Measurements from ENCODE around the gene SLC25A11.

DNA sequence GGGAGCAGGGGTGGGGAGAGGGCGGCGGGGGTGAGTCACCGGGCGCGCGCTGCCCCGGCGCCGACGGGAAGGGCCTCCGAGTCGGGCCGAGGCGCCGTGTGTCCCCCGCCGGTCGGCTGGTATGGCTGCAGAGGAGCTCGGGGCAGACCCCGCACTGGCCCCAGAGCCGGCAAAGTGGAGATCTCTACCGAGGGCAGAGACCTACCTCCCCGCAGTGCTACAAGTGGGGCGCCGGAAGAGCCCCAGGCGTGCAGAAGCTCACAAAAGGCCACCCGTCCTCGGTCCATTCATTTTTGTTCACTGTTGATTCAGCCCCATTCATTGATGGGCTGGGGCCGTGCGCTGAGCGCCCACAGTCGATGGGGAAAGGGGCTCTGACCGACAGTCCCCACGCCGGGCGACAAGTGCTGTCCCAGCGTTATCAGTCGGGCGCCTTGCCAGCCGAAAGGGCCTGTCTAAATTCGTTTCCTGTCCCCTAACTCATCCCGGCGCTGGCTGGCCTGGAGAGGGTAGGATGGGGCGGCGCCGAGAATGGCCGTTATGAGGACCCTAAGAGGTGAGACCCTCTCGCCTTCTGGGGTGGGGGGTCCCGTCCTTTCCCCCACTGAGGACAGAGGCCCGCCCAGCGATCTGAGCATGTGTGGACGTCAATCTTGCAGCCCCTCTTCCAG is 10.4 kb upstream of the SLC25A11 start:
- TF ChIP-seq, protein P1, sequence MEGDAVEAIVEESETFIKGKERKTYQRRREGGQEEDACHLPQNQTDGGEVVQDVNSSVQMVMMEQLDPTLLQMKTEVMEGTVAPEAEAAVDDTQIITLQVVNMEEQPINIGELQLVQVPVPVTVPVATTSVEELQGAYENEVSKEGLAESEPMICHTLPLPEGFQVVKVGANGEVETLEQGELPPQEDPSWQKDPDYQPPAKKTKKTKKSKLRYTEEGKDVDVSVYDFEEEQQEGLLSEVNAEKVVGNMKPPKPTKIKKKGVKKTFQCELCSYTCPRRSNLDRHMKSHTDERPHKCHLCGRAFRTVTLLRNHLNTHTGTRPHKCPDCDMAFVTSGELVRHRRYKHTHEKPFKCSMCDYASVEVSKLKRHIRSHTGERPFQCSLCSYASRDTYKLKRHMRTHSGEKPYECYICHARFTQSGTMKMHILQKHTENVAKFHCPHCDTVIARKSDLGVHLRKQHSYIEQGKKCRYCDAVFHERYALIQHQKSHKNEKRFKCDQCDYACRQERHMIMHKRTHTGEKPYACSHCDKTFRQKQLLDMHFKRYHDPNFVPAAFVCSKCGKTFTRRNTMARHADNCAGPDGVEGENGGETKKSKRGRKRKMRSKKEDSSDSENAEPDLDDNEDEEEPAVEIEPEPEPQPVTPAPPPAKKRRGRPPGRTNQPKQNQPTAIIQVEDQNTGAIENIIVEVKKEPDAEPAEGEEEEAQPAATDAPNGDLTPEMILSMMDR (IDR thresholded peaks at IDR 0.05; ENCODE audit: borderline replicate concordance, extremely low read depth, low read length, poor library complexity, severe bottlenecking) = no peak
- no peak for TF ChIP-seq EZH2 (IDR thresholded peaks at IDR 0.05; ENCODE audit: borderline replicate concordance, low read depth, low read length, severe bottlenecking)

All from DND-41 (cell line).